Measurements from ENCODE around the gene SETD9. TPM values are rescaled to one million over a fixed set of nuclear protein-coding genes. Genes with fewer than 3 reads are reported as not detected.
A peak's percentile ranks its signal among the peaks of the same experiment; 100 is the strongest.

Gene SETD9
- 10 to 100 TPM in 3 of 4 donors, 1 to 10 TPM in 1; 9.0 to 24.4 (median 17.6) TPM for total RNA-seq

GRCh38 chr5:56909294-56910209 is at the start of gene SETD9:
Gene SETD9 (plus strand): TSS chr5:56909596. CDS start chr5:56909646, 50 bp downstream.
- intact Hi-C loops (cut with DNase I; ENCODE audit: low total_unique reads), result loop anchor here (10.0 kb wide), 1 partner anchor 305 kb away; no protein-coding TSS in a partner anchor
- TF ChIP-seq CTCF (IDR thresholded peaks at IDR 0.05) (no peak), POLR2A (IDR thresholded peaks at IDR 0.05) (no peak)
- peak; percentile 96 to 99 for DNase-seq (ENCODE audit: low spot score in 2 of 2)
- 0 to 1% methylated on average over 37 to 66 of the region's 84 CpGs for WGBS, 2 donors
- H3K4me3 ChIP-seq (ENCODE audit: low read depth, poor library complexity, severe bottlenecking), result peak within 1 kb of the TSS; percentile 50

- no peak overlapping the region for H3K4me3 ChIP-seq (ENCODE audit: low read depth, poor library complexity, severe bottlenecking)
- DNase-seq (ENCODE audit: low spot score in 2 of 2), result no peak
- intact Hi-C loops (cut with DNase I; ENCODE audit: low total_unique reads), result no loop called here
- 84 to 86% methylated on average over 4 of the region's 4 CpGs for WGBS, 2 donors
- TF ChIP-seq CTCF (IDR thresholded peaks at IDR 0.05), result no peak
- no peak for TF ChIP-seq POLR2A (IDR thresholded peaks at IDR 0.05)
These were observed 47.4 kb upstream of the SETD9 start for GRCh38 chr5:56861893-56862485.

- WGBS, 2 donors, result 94 to 97% methylated on average over 3 of the region's 3 CpGs
- no peak overlapping the region for H3K4me3 ChIP-seq (ENCODE audit: low read depth, poor library complexity, severe bottlenecking)
- TF ChIP-seq POLR2A (IDR thresholded peaks at IDR 0.05) (no peak), CTCF (IDR thresholded peaks at IDR 0.05) (no peak)
- intact Hi-C loops (cut with DNase I; ENCODE audit: low total_unique reads), result no loop called here
- no peak for DNase-seq (ENCODE audit: low spot score in 2 of 2)
These were observed 46.5 kb upstream of the SETD9 start for GRCh38 chr5:56862909-56863308.

GRCh38 chr5:56871777-56872176 is 37.6 kb upstream of the SETD9 start:
- no peak for TF ChIP-seq CTCF (IDR thresholded peaks at IDR 0.05)
- no peak for TF ChIP-seq POLR2A (IDR thresholded peaks at IDR 0.05)
- intact Hi-C loops (cut with DNase I; ENCODE audit: low total_unique reads), result no loop called here
- whole genome bisulfite sequencing, 2 donors, result 75 to 84% methylated on average over 2 of the region's 2 CpGs
- DNase-seq (ENCODE audit: low spot score in 2 of 2), result no peak
- no peak overlapping the region for H3K4me3 ChIP-seq (ENCODE audit: low read depth, poor library complexity, severe bottlenecking)

GRCh38 chr5:56873056-56873455 is 36.3 kb upstream of the SETD9 start:
- 82 to 83% methylated on average over 3 of the region's 3 CpGs for WGBS, 2 donors
- no peak for DNase-seq (ENCODE audit: low spot score in 2 of 2)
- TF ChIP-seq POLR2A (IDR thresholded peaks at IDR 0.05) (no peak), CTCF (IDR thresholded peaks at IDR 0.05) (no peak)
- intact Hi-C loops (cut with DNase I; ENCODE audit: low total_unique reads), result no loop called here
- H3K4me3 ChIP-seq (ENCODE audit: low read depth, poor library complexity, severe bottlenecking), result no peak overlapping the region

Data from lower leg skin (tissue), 4 donors.